Ovary (tissue), 9 donors: ENCODE results near the gene MBOAT7. TPM values are rescaled to one million over a fixed set of nuclear protein-coding genes. Genes with fewer than 3 reads are reported as not detected.

Experiments used
- DNase-seq, 5 donors: peaks; one replicate each; pipeline ENCODE4 v3.0.0-alpha.2; 2019 to 2020
- H3K27ac ChIP-seq, 2 donors: fragments of 200-600 bp; one replicate each; pipeline versions ENCODE4 v1.5.1 to v1.8.0; 2019 to 2022
- H3K27me3 ChIP-seq: fragments of 200-600 bp; one replicate; pipeline ENCODE4 v1.8.0; 2022
- H3K36me3 ChIP-seq: fragments of 200-600 bp; sonication (generic); one replicate; pipeline ENCODE4 v1.5.1; 2019
- H3K4me1 ChIP-seq: one replicate; pipeline ENCODE4 v1.8.1; 2013; ENCODE audit warnings: mild to moderate bottlenecking, moderate library complexity; ENCODE audit not compliant: insufficient read depth
- H3K4me3 ChIP-seq: fragments of 200-600 bp; sonication (generic); one replicate; pipeline ENCODE4 v1.5.1; 2017
- H3K9me3 ChIP-seq, 2 donors: fragments of 200-600 bp in 1 of 2; sonication (generic) in 1 of 2; one replicate each; pipeline versions ENCODE4 v1.5.1 to v1.8.1; 2013 to 2019; ENCODE audit warnings: mild to moderate bottlenecking in 1 of 2, moderate library complexity in 1 of 2
- CTCF ChIP-seq, 3 donors: fragments of 450-650 bp in 2 of 3; fragments of 200-600 bp in 1 of 3; IDR thresholded peaks; one replicate each; pipeline versions ENCODE4 v1.5.1 to v1.8.0; 2016 to 2022; ENCODE audit warnings: antibody characterized with exemption in 3 of 3, mild to moderate bottlenecking in 1 of 3
- EP300 ChIP-seq: sonication (generic); formaldehyde crosslinking; IDR thresholded peaks from one replicate; pipeline ENCODE4 v1.6.1; 2017; ENCODE audit warnings: antibody characterized with exemption
- POLR2A ChIP-seq: fragments of 450-650 bp; IDR thresholded peaks from one replicate; pipeline ENCODE4 v1.6.1; 2017; ENCODE audit warnings: antibody characterized with exemption, mild to moderate bottlenecking, moderate library complexity
- WGBS, 3 donors: extraction: QIAGEN DNeasy Blood & Tissue Kit in 1 of 3; methylation state at CpG; one replicate each; pipeline versions ENCODE4 v1.1.5 to v1.1.7; 2013 to 2017; 5-methylcytosine and 5-hydroxymethylcytosine counted together
- intact Hi-C, 4 donors: fragments of 100-400 bp; cut with DNase I; formaldehyde crosslinking; loops; one replicate each; pipeline versions ENCODE4 v1.11.0 to v1.15.1; 2022 to 2023
- polyA plus RNA-seq, 2 donors: library from polyadenylated mRNA; stranded (reverse); fragments of 200-250 nt in 1 of 2; fragments of 350-450 nt in 1 of 2; fragmentation: Illumina TruSeq in 1 of 2; extraction: RNeasy Lipid Tissue Mini Kit (QIAGEN cat#74804) in 1 of 2; gene quantifications; one replicate each; pipeline ENCODE4 v1.2.3, GENCODE V29; 2013 to 2014
- total RNA-seq, 7 donors: library from RNA; depleted of rRNA in 2 of 7; stranded (reverse); fragments of >200 nt in 2 of 7; fragmentation: NEBNext Ultra II Directional in 3 of 7; extraction: Animal tissue kit (Norgen Biotek cat#: 25700) in 3 of 7; gene quantifications; one replicate each; pipeline versions ENCODE4 v1.1.0 to v1.2.4, GENCODE V29; 2016 to 2023
- donor health status: DM: no; HTN: no; CAD: no; lungs with moderate emphysema.
- donor health status: DM: no; HTN: no; CAD: no.
- donor health status: Bipolar disorder and iron deficiency.
- donor health status: DM: yes; HTN: yes; CAD: no.
- donor health status: DM: no; HTN: no; CAD: no.
- donor health status: DM: yes; HTN: yes; CAD: no.

MBOAT7 gene
- total and polyA plus RNA-seq, 9 donors, result 41.0 to 105 (median 51.5) TPM

- H3K9me3 ChIP-seq, result no peaks in the 10 kb centered on the region
- H3K4me1 ChIP-seq, result peaks cover 2% of the 10 kb centered on the region
- no peak overlapping the region for H3K4me3 ChIP-seq
- intact Hi-C loops, result no loop called here
- 39 to 50% (median 42%) methylated on average over 19 of the region's 19 CpGs for WGBS, 3 donors
- TF ChIP-seq POLR2A (no peak), EP300 (no peak), CTCF (IDR thresholded peaks at IDR 0.05) (no peak)
- peak in 2 of 5 donors; percentile 41 to 64 for DNase-seq
- no peaks in the 10 kb centered on the region for H3K27me3 ChIP-seq
- H3K27ac ChIP-seq, result no peak overlapping the region
- H3K36me3 ChIP-seq, result no peaks in the 10 kb centered on the region
Measured at GRCh38 chr19:54155694-54156093, 33.7 kb downstream of the MBOAT7 start.

GRCh38 chr19:54154603-54155345, 34.6 kb downstream of the MBOAT7 start:
- Histone ChIP-seq H3K36me3 (no peaks in the 10 kb centered on the region), H3K27ac (no peak overlapping the region), H3K9me3 (no peaks in the 10 kb centered on the region), H3K4me1 (peaks cover 2% of the 10 kb centered on the region), H3K27me3 (no peaks in the 10 kb centered on the region), H3K4me3 (no peak overlapping the region)
- 66 to 75% (median 69%) methylated on average over 18 of the region's 18 CpGs for WGBS, 3 donors
- no peak for TF ChIP-seq POLR2A
- TF ChIP-seq EP300, result no peak
- TF ChIP-seq CTCF (IDR thresholded peaks at IDR 0.05), result no peak
- DNase-seq, result peak in 1 of 5 donors; percentile 32
- intact Hi-C loops, result no loop called here

- H3K9me3 ChIP-seq, result no peaks in the 10 kb centered on the region
- no peaks in the 10 kb centered on the region for H3K27me3 ChIP-seq
- TF ChIP-seq CTCF (IDR thresholded peaks at IDR 0.05) (no peak), EP300 (no peak), POLR2A (no peak)
- no peak for DNase-seq
- H3K36me3 ChIP-seq, result no peaks in the 10 kb centered on the region
- no peak overlapping the region for H3K4me3 ChIP-seq
- H3K27ac ChIP-seq, result no peak overlapping the region
- intact Hi-C loops, result no loop called here
- 72 to 80% (median 79%) methylated on average over 9 to 10 of the region's 10 CpGs for WGBS, 3 donors
- H3K4me1 ChIP-seq, result peaks cover 2% of the 10 kb centered on the region
Measured at GRCh38 chr19:54153731-54154326, 35.6 kb downstream of the MBOAT7 start.

GRCh38 chr19:54152878-54153524, 36.4 kb downstream of the MBOAT7 start:
- no peak overlapping the region for H3K4me3 ChIP-seq
- DNase-seq, result no peak
- 74 to 81% (median 76%) methylated on average over 23 to 25 of the region's 25 CpGs for WGBS, 3 donors
- TF ChIP-seq EP300, result no peak
- TF ChIP-seq CTCF (IDR thresholded peaks at IDR 0.05), result no peak
- TF ChIP-seq POLR2A, result no peak
- intact Hi-C loops, result no loop called here
- no peak overlapping the region for H3K27ac ChIP-seq
- no peaks in the 10 kb centered on the region for H3K9me3 ChIP-seq
- H3K4me1 ChIP-seq, result peaks cover 2% of the 10 kb centered on the region
- no peaks in the 10 kb centered on the region for H3K36me3 ChIP-seq
- no peaks in the 10 kb centered on the region for H3K27me3 ChIP-seq
